GM04504 (cell line): ENCODE data around the gene ZNF652.
A peak's percentile ranks its signal among the peaks of the same experiment; 100 is the strongest.
"Not testable (repeated sequence)": the region's sequence is repeated elsewhere in the genome, so short reads cannot be mapped to it uniquely, and the experiment has no call there.

Experiments used
- DNase-seq: peaks from one replicate; pipeline ENCODE4 v3.0.0-alpha.2; 2012; ENCODE audit warnings: low read depth

ZNF652 gene

DNA sequence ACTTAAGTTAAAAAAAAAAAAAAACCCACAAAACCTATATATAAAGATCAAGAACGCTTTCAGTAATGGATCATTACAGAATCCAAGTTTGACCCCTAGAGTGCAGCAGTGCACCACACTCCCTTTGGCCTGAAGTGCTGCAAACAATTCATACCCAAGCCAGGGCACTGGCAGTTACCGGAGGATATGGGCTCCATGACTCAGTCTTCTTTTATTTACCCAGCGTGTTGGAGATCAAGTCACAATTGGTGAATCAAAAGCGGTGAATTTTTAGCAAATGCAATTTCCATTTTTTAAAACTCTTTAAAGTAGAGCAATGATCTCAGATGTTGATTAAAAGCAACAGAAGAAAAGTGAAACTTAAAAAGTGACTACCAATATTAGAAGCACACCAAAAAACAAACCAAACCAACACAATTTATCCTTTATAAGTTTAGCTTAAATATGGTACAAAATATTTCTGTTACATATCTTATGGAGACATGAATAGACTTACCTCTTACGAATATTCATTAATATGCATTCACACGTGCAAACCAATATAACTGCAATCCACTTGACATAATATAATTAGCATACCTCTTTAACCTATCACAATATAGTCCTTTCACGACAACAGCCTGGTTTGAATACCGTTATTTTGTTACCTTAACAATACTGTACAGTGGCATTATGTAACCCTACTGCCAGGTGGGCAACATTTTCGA lies 46.3 kb downstream of the ZNF652 start:
- peak; percentile 76 for DNase-seq

DNA sequence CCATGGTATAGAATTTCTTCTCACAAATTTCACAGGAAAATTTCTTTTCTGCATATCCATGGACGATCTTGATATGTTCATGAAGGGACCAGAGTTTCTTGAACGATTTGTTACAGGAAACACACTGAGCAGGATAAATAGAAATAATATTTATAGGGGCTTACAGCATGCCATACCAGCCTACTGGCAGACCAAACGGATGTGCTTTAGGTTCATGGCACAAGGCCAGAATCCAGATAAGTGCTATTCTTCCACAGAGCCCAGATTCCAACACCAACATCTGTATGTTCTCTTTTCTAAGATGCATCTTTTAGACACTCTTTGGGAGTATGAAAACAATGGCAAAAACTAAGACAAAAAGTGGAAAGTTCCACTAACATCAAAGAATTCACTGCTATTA lies 49.3 kb downstream of the ZNF652 start:
- no peak for DNase-seq

DNA sequence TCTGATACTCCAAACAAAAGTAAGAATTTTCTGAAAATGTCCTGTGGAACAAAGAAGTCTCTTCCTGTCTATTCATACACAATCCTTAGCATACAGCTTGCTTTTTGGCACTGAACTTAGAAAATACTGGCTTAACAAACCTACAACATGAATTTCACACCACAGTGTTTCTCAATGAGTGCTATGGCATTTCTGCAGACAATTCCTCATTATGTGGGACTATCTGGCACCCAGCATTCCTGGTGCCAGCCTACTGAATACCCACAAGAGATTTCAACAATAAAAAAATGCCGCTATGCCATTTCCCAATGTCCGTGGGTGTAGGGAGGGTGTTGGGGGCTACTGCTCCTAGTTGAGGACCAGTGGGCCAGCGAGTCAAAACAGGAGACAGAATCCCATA lies 62.1 kb downstream of the ZNF652 start:
- DNase-seq: no peak

DNA sequence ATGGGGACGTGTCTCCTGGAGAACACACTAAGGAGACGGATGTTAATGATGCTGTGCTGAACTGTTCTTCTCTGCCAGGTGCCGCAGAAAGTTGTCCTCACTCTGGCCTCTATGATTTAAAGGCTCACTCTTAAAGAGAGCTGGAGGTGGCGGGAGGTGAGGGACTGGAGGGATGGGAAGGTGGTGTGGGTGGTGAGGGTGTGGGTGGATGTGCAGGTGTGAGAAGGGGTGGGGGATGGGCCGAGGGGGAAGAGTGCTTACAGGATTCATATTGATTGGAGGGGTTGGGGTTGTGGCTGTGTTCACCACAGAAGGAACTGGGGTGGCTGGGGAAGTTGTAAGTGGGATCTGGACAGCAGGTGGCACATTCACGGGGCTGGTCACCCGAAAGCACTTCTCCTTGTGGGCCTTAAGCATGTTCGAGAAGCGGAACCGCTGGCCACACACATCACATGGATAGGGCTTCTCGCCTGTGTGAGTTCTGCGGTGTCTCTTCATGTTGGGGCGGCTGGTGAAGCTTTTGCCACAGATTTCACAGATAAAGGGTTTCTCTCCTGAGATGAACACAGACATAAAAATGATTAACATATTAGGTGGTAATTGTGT lies 63.6 kb downstream of the ZNF652 start:
- DNase-seq: no peak

GRCh38 chr17:49297141-49297540 lies 64.9 kb downstream of the ZNF652 start:
- DNase-seq: no peak

GRCh38 chr17:49294122-49294521 lies 67.9 kb downstream of the ZNF652 start:
- no peak for DNase-seq

DNA sequence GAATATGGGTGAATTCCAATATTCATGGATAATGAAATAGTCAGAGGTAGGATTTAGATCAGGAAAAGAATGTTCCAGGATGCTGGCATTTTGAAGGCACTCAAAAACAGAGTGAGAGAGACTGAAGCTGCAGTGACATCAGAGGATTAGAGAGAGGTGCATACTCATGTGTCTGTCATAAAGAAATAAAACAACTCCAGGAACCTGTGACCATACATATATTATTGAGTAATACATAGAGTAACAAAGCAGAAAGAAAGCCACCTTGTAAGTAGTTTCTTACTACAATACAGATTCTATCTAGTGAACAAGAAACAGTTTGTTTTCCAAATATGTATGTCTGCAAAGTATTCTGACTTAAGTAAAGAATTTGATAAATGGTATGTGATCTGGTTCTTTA lies 69.1 kb downstream of the ZNF652 start:
- no peak for DNase-seq

DNA sequence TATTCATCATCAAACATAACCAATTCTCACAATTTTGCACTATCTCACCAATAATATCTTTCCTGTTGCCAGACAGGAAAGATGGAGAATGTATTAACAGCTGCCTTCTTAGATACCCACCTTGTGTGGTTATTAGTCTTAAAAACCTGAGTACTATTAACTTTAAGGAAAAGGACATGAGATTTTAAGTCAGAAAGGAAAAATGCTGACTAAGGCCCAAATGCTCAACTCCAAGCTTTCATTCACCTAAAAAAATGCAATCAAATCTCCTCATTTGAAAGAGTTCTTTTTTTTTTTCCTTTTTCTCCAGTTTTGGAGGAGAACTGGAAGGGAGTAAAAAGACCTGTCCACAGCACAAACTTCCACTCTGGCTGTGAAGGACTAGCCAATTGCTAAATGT lies 70.1 kb downstream of the ZNF652 start:
- no peak for DNase-seq

DNA sequence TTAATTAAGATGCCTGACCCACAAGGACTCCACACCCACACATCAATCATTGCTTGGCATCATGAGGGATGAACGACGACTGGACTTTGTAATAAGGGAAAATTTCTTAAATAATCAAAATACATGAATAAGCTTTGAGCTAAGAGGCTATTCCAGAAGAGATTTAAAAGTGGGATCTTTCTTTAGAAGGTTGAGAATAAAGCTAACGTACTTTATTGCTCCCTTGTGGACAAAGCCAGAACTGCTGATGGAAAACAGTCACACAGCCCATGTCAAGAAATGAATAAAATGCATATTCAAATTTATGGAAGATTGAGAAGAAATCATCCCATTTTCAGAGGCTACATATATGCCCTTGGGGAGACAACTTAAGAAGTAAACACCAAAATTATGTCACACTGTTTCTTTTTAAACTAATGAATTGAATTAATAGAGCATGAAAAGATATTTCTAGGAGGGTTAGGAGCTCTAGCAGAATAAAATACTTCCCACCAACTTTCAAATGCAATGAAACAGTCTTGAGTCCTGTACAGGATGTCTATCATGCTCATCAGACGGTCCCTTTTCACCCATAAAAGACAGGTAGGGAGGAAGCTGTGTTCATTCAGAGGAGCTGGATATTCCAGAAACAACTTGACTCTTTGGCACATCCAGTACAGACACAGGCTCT lies 71.2 kb downstream of the ZNF652 start:
- DNase-seq: no peak

DNA sequence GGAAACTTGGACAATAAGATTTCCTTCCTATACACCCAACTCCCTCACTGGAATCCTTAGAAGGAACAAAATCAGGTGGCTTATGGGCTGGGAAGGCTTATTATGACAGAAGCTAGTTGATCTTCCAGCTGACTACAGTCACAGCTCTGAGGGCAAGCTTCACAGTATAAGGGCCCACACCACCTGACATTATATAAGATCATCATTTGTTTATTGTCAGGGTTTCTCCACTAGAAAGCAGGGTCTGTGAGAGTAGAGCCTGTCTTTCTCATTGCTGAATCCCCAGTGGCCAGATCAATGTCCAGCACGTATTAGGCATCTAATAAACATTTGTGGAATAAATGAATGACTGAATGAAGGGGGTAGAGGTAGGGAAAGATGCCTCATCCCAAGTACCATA lies 73.7 kb downstream of the ZNF652 start:
- no peak for DNase-seq

GRCh38 chr17:49287481-49287880 lies 74.6 kb downstream of the ZNF652 start:
- no peak for DNase-seq

- DNase-seq: not testable (repeated sequence)
Observed at GRCh38 chr17:49286261-49286973, 75.6 kb downstream of the ZNF652 start.

DNA sequence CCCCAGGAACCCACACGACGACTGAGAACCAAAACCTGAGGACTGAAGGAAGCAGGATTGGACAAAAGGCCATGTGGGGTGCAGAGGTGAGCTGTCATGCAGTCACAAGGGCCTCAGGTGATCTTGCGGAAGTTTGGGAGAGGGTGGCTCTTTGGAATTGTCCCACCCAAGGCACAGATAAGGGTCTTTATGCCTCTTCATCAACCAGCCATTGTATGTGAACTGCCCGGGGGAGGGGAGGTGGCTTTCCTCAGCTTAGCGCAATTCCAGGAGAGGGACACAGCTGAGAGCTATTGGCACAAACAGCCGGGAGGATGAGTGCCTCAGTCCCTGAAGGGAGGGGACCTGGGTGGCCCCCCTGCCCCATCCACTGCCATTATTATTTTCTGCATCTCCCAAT lies 76.3 kb downstream of the ZNF652 start:
- DNase-seq: no peak

- DNase-seq: no peak
Observed at GRCh38 chr17:49280918-49281317, 81.1 kb downstream of the ZNF652 start.

GRCh38 chr17:49280061-49280460 lies 82.0 kb downstream of the ZNF652 start:
- no peak for DNase-seq

GRCh38 chr17:49279263-49280015 lies 82.6 kb downstream of the ZNF652 start:
- DNase-seq: not testable (repeated sequence)

- no peak for DNase-seq
Observed at GRCh38 chr17:49278076-49278475, 84.0 kb downstream of the ZNF652 start.

DNA sequence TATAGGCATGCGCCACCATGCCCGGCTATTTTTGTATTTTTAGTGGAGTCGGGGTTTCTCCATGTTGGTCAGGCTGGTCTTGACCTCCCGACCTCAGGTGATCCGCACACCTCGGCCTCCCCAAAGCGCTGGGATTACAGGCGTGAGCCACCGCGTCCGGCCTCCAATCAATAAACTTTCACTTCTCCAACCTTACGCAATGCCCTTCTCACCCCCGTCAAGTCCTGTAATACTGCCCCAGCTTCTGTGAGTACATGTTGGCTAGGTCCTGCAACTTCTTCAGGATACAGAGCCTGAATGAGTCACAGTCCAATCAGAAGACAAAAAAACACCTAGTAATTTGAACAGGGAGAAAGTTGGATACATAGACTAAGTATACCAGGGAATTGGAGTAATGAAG lies 84.4 kb downstream of the ZNF652 start:
- no peak for DNase-seq

DNA sequence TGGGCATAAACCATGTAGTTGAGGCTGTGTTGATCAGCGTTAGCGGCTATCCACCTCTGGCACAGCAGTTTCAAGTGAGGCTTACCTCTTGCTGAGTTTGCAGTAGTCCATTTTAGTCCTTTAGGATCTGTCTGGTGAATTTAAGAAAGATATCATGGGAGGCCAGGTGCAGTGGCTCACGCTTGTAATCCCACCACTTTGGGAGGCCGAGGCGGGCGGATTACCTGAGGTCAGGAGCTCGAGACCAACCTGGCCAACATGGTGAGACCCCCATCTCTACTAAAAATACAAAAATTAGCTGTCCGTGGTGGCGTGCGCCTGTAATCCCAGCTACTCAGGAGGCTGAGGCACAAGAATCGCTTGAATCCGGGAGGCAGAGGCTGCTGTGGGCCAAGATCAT lies 86.1 kb downstream of the ZNF652 start:
- DNase-seq: not testable (repeated sequence)

- no peak for DNase-seq
Observed at GRCh38 chr17:49269356-49269755, 92.7 kb downstream of the ZNF652 start.

DNA sequence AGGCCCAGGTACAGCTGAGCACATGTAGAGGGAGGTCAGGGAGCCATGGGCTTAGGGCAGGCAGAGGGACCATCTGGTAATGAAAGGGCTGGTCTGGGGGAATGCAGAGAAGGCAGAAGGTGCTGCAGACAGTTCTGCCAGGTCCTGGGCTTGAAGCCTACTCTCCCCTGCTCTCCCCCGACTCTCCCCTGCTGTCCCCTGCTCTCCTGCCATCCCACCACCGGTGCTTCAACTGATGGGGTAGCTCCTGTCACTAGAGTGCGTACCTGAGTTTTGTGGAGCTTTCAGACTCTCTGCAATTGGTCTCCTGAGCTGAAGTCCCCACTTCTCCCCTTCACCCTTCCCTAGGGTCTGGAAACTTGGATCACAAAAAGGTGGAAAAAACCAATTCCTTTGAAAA lies 94.1 kb downstream of the ZNF652 start:
- no peak for DNase-seq

DNA sequence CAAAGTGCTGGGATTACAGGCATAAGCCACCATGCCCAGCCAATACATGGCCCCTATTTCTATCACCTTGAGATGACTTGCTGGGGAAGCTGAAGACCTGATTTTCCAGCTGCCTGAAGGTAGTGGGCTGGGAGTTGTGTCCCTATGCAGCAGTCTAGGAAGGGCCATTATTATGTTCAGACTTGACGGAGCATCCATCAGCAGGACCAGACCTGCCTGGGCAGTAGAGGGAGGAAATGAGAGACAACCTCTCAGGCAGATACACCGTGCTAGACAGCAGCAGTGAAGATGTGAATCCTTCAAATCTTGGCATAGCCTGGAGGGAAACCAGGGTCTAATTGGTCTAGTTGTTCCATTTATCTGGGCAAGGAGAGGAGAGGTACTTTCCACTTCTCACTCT lies 95.8 kb downstream of the ZNF652 start:
- DNase-seq: no peak
